GM18526 (cell line): ENCODE results near the gene MORC3.

Source experiments
- POLR2A ChIP-seq: IDR thresholded peaks from 3 replicates; pipeline ENCODE4 v1.6.1; 2011; ENCODE audit not compliant: insufficient read length; ENCODE audit errors: extremely low read depth

The MORC3 gene

DNA sequence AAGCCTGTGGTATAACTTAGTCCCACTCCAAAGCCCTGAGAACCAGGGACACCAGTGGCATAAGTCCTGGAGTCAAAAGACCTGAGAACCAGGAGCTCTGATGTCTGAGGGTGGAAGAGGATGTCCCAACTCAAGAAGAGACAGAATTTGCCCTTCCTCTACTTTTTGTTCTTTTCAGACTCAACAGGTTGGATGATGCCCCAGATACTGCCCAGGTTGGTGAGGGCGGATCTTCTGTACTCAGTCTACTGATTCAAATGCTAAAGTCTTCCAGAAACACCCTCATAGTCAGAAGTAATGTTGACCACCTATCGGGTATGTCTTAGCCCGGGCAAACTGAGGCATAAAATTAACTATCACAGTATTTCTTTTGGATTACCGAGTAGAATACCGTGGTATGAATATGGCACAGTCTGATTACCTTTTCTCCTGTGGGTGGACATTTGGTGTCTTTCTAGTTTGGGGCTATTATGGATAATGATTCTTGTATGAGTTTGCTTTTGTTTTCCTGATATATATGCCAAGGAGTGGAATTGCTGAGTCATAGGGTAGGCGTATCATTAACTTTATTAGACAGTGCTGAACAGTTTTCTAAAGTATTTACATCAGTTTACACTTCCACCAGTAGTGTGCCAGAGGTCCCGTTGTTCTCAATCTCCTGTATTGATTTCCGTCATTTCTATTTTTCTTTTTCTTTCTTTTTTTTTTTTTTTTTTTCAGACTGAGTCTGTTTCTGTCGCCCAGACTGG lies 62.0 kb downstream of the MORC3 start:
- no peak for TF ChIP-seq POLR2A

DNA sequence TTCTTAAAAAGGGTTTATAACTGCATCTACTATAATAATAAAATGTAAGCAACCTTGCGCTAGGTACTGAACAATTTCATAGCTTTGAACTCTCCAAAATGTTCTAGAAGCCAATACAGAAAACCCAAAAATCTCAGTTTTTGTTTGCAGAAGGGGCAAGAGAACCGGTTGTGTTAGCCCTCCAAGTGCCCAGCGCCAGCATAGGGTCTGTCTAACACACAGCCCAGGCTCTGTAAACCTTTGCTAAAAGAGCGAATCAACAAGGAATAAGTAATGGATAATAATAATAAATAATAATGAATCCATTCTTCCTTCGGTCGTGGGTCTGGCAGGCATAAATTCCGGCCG lies 64.9 kb downstream of the MORC3 start:
- TF ChIP-seq POLR2A, result no peak

DNA sequence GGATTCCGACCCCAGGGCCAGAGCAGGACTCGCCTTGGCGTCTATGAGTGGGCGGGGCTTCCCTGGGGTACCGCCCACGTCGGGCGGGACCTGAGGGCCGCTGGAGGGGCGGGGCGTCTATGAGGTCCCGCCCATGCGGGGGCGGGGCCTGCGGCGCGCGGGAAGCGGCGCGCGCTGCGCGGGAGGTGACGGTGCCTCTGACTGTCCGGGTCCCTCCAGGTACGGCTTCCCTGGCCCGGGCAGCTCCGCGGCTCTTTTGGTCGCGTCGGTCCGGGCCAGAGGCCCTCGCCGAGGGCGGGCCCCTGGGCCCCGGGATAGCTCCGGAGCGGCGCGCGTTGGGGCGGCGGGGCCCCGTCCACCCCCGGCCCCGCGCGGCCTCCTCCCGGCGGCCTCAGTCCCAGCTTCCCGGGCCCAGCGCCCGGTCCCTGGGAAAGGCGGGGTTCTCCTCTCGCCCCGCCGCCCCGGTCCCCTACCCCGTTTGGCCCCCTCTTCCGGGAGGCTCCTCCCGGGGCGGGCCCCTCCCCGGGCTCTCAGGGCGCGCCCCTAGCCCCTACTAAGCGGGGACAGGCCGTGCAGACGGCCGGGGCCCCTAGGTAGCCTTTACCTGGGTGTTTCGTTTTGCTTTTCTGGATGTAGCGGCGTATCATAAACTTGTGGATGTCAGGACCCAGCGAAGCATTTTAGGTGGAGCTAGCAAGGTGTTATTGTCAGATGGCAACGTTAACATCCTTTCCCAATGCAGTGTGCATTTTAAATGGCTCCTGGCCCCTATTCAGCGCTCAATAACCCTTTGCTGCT lies 65.4 kb downstream of the MORC3 start, which contains the start of gene CHAF1B:
Gene CHAF1B, plus strand, starts transcription at position 160 of the 798 bp plus-strand sequence. CDS start 745 bp downstream, outside the sequence.
- peak; percentile 63 for TF ChIP-seq POLR2A

DNA sequence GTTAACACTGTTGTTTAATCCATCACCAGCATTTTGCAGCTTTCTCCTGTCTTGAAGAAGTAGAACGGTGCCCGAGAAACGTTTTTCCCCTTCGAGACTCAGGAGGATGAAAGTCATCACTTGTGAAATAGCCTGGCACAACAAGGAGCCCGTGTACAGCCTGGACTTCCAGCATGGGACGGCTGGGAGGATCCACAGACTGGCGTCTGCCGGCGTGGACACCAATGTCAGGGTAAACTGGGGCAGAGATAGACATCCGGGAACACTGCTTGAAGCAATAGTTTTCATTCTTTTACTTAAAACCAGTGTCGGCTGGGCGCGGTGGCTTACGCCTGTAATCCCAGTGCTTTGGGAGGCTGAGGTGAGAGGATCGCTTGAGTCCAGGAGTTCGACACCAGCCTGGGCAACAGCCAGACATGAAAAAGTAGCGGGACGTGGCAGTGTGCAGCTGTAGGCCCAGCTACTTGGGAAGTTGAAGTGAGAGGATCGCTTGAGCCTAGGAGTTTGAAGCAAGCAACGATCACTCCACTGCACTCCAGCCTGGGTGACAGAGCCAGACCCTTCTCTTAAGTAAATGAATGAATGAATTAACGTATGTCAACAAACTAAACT lies 66.1 kb downstream of the MORC3 start:
- no peak for TF ChIP-seq POLR2A

DNA sequence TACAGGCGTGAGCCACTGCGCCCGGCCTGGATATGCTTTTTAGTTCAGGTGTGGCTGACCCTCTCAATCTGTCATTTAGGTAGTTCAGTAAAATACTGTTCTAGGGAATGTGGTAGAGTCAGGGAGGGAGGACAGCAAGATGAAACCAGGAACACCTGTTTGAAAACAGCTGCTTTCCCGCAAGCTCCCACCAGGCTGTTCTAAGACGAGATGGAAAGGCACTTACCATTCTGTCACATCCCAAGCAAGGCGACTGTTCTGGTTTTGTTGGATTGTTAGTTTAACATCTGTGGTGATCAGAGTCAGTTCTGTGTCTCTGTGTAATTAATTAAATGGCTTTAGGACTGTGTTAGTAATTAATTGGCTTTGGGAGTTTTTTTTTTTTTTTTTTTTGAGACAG lies 68.1 kb downstream of the MORC3 start:
- no peak for TF ChIP-seq POLR2A

DNA sequence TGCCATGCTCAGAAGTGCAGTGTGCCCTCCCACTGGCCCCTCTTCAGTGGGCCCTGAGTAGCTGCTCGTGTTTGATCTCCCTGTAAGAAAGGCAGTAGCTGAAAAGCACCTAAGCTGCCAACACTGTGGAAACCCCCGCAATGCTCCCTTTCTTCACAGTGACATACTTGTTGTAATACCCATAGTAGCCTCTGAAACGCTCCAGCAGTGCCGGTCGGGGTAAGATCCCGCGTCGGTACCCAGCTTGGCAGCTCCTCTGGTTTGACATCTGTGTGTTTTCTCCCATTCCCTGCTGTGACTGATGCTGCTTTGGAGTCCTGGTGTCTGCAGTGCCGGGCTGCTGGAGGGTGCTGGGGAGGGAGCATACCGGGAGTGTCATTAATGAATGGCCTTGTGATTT lies 68.8 kb downstream of the MORC3 start:
- TF ChIP-seq POLR2A, result no peak

DNA sequence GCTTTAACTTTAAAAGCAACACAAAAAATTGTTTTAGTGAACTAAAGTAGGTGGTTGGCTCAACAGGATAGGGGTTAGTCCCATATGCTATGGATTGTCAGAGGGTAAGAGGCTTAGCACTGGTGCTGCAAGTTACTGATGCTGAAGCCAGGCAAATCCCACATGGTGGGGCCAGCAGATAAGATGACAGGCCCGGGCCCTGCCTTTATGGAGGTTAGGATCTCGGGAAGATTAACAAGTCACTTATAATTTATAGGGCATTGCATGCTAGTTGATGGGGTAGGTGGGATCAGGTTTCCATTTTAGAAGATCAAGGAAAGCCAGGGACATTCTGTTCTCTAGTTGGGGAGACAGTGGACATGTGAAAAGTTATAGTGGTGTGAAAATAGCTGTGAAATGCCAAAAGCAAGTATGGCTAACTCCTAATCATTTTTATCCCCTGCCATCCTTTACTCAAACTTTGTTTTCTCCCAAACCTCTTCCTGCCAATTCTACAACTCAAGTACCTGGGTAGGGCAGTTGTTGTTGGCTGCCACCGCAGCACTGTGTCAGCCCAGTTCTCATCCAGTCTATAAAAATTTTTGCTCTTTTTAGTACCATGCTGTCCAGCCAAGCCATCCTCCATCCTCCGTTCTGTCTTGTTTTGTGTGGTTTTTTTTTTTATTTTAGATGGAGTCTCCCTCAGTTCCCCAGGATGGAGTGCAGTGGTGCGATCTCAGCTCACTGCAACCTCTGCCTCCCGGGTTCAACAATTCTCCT lies 75.5 kb downstream of the MORC3 start:
- TF ChIP-seq POLR2A, result no peak

DNA sequence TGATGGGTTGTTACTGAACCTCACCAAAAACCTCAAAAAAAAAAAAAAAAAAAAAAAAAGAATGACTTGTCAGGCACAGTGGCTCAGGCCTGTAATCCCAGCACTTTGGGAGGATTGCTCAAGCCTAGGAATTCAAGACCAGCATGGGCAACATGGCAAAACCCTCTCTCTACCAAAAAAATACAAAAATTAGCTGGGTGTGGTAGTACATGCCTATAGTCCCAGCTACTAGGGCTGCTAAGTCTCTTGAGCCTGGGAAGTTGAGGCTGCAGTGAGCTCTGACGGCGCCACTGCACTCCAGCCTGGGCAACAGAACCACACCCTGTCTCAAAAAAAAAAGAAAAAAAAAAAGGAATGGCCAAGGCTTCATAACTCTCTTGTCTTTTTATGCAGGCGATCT lies 76.3 kb downstream of the MORC3 start:
- TF ChIP-seq POLR2A, result no peak

DNA sequence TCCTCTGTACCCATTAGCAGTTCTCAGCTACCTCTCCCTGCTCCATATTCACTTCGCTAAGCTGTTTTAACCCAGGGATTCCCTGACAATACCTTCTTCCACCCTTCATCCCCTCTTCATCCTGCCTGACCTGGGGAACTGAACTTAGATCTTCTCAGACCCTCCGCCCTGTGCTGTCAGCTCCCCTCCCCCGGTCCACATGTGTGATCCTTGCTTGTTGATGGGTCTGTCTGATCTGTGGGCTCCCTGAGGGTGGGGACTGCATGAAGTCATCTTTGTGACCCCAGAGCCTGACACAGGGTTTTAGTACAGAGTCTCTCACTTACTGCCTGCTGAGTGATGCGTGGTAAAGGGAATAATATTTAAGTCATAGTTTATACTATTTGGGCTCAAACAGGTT lies 77.0 kb downstream of the MORC3 start:
- TF ChIP-seq POLR2A, result no peak

DNA sequence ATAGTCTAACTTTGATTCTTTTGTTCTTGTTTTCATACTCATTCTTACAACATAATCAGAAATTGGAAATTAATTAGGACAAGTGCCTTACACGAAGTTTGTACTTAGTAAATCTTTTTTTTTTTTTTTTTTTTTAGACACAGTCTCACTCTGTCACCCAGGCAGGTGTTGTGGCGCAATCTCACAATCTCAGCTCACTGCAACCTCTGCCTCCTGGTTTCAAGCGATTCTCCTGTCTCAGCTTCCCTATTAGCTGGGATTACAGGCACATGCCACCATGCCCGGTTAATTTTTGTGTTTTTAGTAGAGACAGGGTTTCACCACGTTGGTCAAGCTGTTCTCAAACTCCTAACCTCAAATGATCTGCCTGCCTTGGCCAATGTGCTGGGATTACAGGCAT lies 77.6 kb downstream of the MORC3 start:
- no peak for TF ChIP-seq POLR2A

DNA sequence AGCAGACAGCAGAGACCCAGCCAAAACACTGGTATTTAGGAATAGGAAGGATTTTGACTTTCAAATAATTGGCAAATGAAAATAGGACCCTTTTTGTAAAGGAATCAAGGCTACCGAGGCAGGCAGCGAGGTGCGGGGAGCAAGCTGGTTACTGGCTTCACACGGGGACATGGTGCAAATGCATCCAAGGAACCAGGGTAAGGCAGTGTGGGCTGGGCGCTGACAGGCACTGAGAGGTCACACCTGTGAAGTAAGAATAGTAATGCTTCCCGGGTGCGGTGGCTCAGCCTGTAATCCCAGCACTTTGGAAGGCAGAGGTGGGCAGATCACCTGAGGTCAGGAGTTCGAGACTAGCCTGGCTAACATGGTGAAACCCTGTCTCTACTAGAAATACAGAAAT lies 80.7 kb downstream of the MORC3 start:
- no peak for TF ChIP-seq POLR2A

DNA sequence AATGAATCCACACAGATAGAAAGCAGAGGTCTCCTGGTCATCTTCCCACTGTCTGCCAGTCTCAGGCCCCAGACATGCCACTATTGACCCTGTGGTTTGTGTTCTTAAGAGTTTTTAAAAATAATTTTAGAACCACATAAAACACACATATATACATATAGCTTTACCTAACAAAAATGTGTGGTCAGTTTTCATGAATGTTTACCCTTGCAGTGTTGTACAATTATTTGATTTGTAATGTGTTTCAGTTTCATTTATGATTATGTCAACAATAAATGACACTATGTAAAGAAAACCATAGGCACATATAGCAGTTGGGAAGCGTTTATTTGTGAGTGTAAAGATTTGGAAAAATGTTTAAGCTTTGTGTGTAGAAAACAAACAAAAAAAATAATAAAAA lies 82.3 kb downstream of the MORC3 start:
- TF ChIP-seq POLR2A, result no peak

DNA sequence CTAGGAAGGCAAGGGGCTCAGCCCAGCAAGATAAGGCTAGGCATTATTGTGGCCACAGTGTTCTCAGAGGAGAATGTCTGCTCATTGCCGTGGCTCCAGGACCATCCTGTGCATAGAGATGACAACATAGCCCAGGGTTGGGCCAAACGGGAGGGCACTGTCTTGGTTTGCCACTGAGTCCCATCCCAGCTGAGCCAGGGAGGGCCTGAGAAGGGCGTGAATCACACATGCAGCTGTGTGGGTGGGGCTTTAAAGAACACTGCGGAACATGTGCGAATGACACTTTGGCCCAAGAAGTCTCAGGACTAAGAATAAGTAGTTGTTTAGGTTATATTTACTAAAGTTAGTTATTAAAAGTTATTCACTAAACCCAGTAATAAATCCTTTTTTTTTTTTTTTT lies 83.7 kb downstream of the MORC3 start:
- TF ChIP-seq POLR2A, result no peak

DNA sequence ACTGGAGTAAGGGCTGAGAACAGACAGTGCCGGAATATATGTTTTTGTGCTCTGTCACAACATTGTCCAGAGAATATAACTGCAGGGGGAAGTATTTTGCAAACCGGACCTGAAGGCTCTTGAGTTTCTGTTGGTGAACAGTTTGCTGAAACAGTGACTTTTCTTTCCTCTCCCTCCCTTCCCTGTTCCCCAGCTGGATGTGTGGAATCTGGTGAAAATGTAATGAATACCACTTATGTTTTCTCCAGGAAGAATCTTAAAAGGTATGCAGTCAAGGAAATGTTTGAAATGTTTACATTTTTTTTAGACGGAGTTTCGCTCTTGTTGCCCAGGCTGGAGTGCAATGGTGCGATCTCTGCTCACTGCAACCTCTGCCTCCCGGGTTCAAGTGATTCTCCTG lies 88.6 kb downstream of the MORC3 start:
- no peak for TF ChIP-seq POLR2A

DNA sequence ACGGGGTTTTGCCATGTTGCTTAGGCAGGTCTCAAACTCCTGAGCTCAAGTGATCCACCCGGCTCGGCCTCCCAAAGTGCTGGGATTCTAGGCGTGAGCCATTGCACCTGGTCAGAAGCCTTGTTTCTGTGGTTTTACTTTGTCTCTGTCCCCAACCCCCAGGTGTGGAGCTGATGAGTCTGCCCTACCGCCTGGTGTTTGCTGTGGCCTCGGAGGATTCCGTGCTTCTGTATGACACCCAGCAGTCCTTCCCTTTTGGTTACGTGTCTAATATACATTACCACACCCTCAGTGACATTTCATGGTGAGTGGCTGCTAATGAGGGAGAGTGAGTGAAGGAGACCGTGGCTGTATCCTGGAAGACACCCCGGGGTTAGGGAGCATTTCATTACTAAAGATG lies 91.3 kb downstream of the MORC3 start:
- TF ChIP-seq POLR2A, result no peak

DNA sequence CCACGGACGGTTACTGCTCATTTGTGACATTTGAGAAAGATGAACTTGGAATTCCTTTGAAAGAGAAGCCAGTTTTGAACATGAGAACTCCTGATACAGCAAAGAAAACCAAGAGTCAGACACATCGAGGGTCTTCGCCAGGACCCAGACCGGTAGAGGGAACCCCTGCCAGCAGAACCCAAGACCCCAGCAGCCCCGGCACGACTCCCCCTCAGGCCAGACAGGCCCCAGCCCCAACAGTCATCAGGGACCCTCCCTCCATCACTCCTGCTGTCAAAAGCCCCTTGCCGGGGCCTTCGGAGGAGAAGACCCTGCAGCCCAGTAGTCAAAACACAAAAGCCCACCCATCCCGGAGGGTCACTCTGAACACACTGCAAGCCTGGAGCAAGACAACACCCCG lies 92.9 kb downstream of the MORC3 start:
- TF ChIP-seq POLR2A, result no peak

DNA sequence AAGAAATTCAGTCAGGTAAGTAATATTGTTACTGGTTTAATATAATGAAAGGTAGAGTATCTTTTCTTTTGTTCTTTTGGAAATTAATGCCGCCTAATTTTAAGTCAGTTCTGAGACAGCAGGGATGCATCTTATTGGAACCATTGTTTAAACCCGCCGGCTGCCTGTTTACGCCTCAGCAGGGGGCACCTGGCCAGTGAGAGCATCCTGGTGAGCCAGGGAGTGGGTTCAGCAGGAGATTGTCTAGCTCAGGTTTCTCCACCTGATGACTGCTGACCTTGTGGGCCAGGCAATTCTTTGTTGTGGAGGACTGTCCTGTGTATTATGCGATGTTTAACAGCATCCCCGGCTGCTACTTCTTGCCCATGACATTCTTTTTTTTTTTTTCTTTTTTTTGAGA lies 95.4 kb downstream of the MORC3 start:
- TF ChIP-seq POLR2A, result no peak
